ENCODE data around the gene DIP2C. TPM values are rescaled to one million over a fixed set of nuclear protein-coding genes. Genes with fewer than 3 reads are reported as not detected.

Gene DIP2C
- total RNA-seq, 1 donor from 2014 or later: 18.4 TPM

GRCh38 chr10:571166-571565 lies 118.3 kb downstream of the DIP2C start:
- no peaks in the 10 kb centered on the region for H3K9me3 ChIP-seq
- DNase-seq (ENCODE audit: extremely low spot score in 2 of 2): no peak
- H3K27me3 ChIP-seq: no peaks in the 10 kb centered on the region
- intact Hi-C loops (cut with DNase I): loop anchor here (10.0 kb wide), 1 partner anchor 214 kb away; no protein-coding TSS in a partner anchor
- TF ChIP-seq POLR2AphosphoS5 (IDR thresholded peaks at IDR 0.05; ENCODE audit: insufficient read depth in 1 of 2, low read depth in 1 of 2) (no peak), CTCF (IDR thresholded peaks at IDR 0.05) (no peak), POLR2A (IDR thresholded peaks at IDR 0.05) (no peak)
- H3K4me1 ChIP-seq: peaks cover 34% of the 10 kb centered on the region
- H3K36me3 ChIP-seq: no peaks in the 10 kb centered on the region
- no peak overlapping the region for H3K4me3 ChIP-seq
- H3K27ac ChIP-seq: no peak overlapping the region

- peaks cover 34% of the 10 kb centered on the region for H3K4me1 ChIP-seq
Observed at GRCh38 chr10:570628-571163, 118.8 kb downstream of the DIP2C start.

GRCh38 chr10:569961-570627 lies 119.4 kb downstream of the DIP2C start:
- no peak overlapping the region for H3K4me3 ChIP-seq
- H3K4me1 ChIP-seq: peaks cover 28% of the 10 kb centered on the region
- intact Hi-C loops (cut with DNase I): loop anchor here (10.0 kb wide), 1 partner anchor 215 kb away; no protein-coding TSS in a partner anchor
- TF ChIP-seq POLR2AphosphoS5 (IDR thresholded peaks at IDR 0.05; ENCODE audit: insufficient read depth in 1 of 2, low read depth in 1 of 2) (no peak), POLR2A (IDR thresholded peaks at IDR 0.05) (no peak), CTCF (IDR thresholded peaks at IDR 0.05) (no peak)
- H3K36me3 ChIP-seq: no peaks in the 10 kb centered on the region
- no peak overlapping the region for H3K27ac ChIP-seq
- DNase-seq (ENCODE audit: extremely low spot score in 2 of 2): no peak
- H3K27me3 ChIP-seq: no peaks in the 10 kb centered on the region
- H3K9me3 ChIP-seq: no peaks in the 10 kb centered on the region

More at GRCh38 chr10:570628-571163, 118.8 kb downstream of the DIP2C start:
- Histone ChIP-seq H3K36me3 (no peaks in the 10 kb centered on the region), H3K27me3 (no peaks in the 10 kb centered on the region), H3K4me3 (no peak overlapping the region), H3K9me3 (no peaks in the 10 kb centered on the region), H3K27ac (no peak overlapping the region)
- intact Hi-C loops (cut with DNase I): loop anchor here (10.0 kb wide), 1 partner anchor 214 kb away; no protein-coding TSS in a partner anchor
- DNase-seq (ENCODE audit: extremely low spot score in 2 of 2): no peak
- no peak for TF ChIP-seq CTCF (IDR thresholded peaks at IDR 0.05)
- no peak for TF ChIP-seq POLR2A (IDR thresholded peaks at IDR 0.05)
- no peak for TF ChIP-seq POLR2AphosphoS5 (IDR thresholded peaks at IDR 0.05; ENCODE audit: insufficient read depth in 1 of 2, low read depth in 1 of 2)

- intact Hi-C loops (cut with DNase I): no loop called here
Observed at GRCh38 chr10:568848-569247, 120.6 kb downstream of the DIP2C start.

More at GRCh38 chr10:568848-569247, 120.6 kb downstream of the DIP2C start:
- Histone ChIP-seq H3K4me3 (no peak overlapping the region), H3K36me3 (no peaks in the 10 kb centered on the region), H3K27ac (no peak overlapping the region), H3K9me3 (no peaks in the 10 kb centered on the region), H3K27me3 (no peaks in the 10 kb centered on the region), H3K4me1 (peaks cover 28% of the 10 kb centered on the region)
- DNase-seq (ENCODE audit: extremely low spot score in 2 of 2): no peak
- TF ChIP-seq POLR2A (IDR thresholded peaks at IDR 0.05) (no peak), CTCF (IDR thresholded peaks at IDR 0.05) (no peak), POLR2AphosphoS5 (IDR thresholded peaks at IDR 0.05; ENCODE audit: insufficient read depth in 1 of 2, low read depth in 1 of 2) (no peak)
